HG02981 (cell line): ENCODE data around the gene NFIB.

ENCODE experiments used
- ATAC-seq: cut with Tn5 transposase; IDR thresholded peaks from one replicate; pipeline ENCODE4 v1.9.1; 2021; ENCODE audit warnings: mild to moderate bottlenecking, moderate library complexity; ENCODE audit not compliant: unreplicated experiment

Gene NFIB

DNA sequence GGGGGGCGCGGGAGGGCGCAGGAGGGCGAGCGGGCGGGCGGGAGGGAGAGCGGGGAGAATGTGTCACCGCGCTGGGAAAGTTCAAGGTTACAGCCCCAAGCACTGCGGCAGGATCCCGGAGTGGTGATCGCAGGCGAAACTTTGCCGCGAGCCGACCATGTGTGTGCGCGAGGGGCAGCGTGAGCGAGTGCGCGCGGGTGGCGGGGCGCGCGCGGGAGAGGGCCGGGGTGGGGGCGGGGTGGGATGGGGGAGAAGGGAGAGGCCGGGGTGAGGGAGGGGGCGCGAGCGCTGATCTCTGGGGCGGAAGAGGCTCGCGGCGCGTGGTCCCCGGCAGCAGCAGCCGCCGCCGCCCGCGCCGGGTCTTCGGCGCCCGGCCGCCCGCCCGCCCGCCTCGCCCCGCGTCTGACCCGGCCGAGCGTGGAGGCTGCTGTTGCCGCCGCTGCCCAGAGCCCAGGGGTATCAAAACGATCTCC, at the start of gene NFIB:
Gene NFIB (minus strand): TSS at position 191 of the 473 bp plus-strand sequence. CDS start 630 bp downstream, outside the sequence.
- no peak for ATAC-seq

DNA sequence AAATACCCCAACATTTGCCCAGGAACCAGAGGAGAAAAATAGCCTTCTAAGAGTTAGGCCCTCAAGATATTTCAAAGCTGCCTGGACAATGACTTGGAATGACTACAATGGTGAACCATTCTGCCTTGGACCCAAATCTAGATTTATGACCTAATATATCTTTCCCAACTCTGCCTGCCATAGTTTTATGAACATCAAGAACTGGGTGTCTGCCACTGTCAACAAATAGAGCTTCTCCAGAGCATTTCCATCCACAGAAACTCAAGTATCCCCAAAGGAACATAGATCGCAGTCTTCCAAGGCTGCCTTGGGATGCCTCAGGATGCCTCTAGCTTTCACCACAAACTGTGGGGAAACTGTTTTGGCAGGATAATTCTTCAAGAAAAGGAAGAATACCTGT, 48.2 kb upstream of the NFIB start:
- no peak for ATAC-seq

DNA sequence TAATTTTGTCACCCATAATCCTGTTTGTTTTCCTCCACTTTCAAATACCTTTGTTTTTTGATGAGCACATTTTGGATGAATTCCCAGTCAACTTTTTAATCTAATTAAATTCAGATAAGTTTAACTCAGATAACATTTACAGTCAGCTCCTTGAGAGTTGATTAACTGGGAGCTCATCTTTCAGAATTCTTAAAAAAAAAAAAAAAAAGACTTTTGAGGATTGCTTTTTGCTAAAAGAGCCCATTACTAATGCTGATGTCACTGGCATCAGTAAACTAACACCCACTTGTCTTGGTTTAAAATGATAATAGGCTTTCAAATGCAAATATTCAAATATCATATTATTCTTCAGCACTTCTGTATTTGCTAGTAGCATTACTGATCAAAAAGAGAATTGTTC, 47.1 kb upstream of the NFIB start:
- no peak for ATAC-seq

DNA sequence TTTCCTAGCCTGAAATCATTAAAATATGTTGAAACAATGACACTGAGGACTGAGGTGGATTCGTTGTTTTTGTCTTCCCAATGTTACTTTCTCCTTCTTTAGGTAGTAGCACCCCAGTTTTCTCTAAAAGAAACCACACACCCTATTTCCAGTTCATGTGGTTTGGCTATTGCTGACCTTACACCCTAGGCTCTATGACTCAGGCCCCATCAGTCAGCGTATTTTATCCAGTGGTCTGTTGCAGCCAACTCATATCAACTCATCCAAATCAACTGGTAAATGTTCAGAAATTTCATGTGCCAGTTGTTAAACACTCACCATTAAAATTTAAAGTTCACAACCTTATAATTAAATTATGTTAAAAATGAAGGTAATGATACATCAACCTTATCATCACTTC, 44.6 kb upstream of the NFIB start:
- no peak for ATAC-seq

DNA sequence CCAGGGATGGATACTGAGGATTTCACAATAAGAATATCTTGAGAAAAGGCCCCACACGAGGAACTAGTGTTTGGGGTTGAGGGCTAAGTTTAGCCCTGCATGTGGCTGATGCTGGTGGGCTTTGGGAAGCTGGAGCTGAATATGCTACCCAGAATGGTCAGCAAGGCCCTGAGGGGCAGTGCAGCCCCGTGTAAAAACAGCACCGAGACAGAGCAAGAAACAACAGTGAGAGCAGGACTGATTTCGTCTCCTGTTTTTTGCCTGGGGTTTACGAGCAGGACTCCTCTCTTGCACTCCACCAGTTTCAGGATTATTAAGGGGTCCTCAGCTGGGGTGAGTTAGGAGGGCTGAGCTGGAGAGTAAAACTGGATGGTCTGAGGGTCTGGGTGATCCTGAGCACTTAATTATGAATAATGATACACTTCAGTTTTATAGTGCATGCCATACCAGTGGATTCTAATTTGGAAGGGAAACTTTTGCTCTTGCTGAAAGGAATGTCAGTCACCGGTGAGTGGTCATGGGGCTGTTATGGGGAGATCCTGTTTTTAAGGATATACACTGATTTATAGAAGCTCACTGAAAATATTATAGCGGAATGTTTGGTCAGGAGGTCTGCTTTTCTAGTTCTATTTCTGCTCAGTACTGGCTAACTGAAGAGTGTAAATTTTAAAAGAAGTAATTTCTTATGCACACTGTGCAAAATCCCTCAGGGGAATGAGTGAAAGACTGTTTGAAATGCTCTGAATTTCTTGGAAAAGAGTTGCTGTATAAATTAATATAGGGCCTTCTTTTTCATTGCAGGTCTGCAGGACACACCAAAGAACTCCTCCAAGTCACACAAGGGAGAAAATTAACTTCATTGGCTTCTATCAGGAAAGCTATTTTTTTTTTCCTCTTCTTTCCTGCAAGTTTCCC, 42.7 kb upstream of the NFIB start:
- no peak for ATAC-seq

DNA sequence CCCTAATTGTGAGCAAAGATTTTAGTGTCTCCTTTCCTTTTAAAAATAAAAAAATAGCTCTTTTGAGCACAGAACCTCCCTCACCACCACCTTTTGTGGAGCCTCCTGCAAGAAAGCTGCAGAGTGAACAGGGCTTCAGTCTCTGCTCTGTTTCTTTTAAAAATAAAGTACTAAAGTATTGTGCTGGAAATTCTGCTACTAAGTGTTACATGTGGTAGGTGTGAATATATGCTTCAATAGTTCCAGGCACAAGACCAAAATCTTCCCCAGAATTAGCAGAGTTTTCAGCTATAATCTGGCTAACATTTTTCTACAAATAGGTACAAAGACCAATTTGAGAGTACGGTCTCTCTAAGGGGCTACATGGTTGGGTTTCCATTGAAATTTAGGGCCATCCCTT, 40.3 kb upstream of the NFIB start:
- ATAC-seq = no peak

DNA sequence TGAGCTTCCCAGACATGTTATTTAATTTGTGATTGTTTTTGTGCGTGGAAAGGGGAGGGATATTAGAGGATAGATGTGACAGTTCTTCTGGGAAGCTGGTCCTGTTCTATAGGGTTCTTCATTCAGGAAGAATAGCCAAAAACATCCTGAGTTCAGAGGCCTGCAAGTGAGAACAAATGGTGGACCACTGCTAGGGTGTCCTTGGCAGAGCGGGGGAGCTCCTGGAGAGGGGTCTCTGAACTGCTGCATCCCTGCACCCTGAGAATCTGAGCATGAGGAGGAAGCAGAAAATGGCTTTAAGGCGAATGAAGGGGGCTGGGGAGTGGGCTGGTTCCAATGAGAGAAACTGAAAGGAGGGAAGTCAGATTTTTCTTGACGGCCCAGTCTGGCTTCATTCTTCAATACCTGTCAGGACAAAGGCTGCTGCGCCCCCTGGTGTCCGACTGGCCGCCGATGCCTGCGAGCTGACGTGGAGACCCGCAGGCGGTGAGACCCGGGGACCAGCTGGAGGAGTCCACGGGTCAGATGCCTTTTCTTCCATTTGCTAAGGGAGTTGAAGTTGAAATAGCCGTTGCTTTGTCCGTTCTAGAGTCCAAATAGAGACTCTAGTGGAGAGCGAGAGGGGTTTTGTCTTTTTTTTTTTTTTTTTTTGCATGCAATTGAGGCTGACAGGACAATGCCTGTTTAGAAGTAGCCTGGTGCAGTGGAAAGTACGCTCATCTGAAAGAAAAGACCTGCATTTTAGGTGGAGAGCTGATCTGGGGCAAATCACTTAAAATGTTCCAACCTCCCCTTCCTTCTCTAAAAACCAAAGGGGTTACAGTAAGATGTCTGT, 39.5 kb upstream of the NFIB start:
- peak; percentile 80 for ATAC-seq

DNA sequence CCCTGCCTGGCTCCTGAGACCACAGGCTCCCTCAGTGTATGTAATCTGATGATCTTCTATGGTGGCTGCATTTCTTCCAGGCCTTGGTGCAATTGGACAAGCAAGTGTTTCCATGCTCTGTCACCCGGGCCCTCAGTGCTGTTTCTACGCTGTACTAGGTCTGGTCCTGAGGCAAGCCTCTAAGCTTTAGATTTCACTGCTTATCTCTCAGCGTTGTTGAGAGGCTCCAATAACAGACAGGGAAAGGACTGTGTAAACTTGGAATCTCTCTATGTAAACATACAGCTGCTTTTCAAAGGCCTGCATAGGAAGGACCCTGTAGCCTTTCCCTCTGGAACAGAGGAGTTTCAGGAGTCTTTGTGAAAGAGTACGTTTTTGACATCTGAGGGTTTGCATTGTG, 38.6 kb upstream of the NFIB start:
- ATAC-seq = no peak

DNA sequence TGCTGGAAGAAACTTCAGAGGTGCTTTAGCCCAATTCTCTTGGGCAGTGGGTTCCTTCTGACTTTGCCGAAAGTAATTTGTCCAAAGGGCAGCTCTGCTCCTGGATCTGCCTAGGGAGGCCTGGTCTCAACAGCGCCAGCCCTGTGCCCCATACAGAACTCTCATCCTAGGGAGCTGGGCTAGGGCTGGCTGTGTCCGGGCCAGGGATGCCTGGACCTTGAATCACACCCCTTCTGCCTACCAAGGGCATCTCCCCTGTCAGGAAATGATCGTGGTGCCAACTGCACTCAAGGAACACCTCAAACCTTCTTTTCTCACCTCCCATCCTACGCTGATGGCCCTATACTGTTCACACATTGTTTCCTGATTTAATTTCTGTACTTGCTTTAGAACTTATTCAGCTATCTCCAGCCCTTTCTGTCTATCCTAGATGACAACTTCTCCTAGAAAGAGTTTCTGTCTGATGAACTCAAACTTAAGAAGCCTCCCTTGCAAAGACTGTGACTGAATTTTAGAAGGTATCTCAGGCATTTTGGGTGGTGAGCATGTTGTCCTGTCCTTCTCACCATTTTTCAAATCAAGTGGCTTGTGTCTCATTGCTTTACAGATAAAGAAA, 37.4 kb upstream of the NFIB start:
- no peak for ATAC-seq

DNA sequence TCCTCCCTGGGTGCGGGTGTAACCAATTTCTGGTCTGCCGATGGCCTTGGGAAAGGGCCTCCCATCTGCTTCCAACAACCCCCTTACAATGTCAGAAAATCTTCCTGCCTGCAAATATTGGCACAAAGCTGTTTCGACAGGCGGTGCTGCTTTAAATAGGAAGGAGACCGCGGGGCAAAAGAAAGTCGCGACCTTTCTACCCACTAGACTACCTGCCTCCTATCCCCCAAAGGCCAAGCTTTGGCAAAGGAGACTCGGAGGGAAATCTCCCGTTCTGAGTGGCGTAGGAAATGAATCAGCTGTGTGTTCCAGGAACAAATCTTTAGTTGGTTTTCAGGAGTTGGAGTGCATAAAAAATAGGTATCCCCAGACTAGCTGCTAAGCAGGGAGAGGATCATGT, 36.8 kb upstream of the NFIB start:
- no peak for ATAC-seq

DNA sequence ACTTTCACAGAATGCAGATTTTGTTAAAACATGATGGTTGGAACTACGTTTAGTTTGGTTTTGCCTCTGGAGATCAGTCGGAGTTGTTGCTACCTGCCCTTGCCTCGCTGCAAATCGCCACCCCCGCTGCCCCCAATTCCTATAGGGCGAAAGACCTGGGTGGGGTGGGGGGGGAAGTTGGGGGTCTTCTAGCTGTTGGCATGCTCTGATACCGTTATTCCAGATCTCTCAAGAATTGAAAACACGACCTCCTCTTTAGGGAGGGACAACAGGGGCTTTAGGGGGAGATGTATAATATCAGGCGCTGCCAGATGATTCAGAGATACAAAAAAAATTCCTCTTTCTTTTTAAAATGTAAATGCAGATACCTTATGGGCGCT, 36.4 kb upstream of the NFIB start:
- ATAC-seq = no peak

DNA sequence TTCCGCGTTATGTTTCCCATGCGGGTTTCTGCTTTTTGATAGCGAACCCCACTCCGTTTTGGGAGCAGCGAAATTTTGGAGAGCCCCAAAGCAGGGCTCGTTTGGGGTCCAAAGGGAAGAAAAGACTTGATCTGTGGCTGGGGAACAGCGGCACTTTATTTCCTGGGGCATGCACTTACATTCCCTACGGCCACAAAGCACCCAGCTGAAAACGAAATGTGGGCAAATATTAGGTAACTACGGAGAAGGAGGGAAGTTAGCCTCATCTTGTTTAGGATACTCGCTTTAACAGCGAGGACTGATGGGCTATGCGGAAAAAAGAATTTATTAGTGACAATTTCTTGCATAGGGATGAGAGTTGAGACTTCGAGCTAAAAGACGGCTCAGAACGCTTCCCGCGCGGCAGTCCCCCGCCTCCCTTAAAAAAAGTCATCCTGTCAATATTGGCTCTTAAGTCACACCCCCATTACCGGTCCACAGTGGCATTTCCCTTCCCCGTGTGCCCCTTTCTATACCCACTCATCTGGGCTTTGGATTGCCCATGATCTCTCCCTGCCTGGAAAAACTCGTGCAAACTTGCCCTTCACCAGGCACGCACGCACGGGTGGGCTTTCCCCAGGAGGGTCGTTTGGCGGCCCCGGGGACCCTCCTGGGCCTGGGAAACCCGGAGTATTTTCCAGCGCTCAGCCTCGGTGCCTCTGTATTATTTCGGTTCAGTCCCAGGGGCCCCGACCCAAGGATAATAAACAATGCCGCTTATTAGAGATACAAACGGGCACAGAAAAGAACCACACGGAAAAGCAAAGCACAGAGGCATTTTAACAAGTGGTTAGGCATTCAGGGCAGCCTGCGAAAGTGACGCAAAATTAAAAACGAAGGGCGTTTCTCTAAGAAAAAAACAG, 35.8 kb upstream of the NFIB start:
- ATAC-seq = no peak

DNA sequence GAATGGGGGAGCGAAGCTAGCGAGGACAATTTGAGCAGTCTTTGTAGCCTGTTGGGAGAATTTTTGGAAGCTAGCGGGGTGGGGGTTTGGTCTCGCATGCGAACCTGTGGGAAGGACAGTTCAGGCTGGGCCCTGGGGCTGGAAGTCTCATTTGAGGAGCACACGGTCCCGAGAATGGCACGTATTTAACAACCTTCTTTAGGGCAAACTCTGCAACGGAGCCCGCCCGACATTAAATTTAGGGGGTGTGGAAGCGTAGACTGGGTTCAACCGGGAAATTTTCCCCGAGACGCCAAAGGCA, 35.2 kb upstream of the NFIB start:
- no peak for ATAC-seq

DNA sequence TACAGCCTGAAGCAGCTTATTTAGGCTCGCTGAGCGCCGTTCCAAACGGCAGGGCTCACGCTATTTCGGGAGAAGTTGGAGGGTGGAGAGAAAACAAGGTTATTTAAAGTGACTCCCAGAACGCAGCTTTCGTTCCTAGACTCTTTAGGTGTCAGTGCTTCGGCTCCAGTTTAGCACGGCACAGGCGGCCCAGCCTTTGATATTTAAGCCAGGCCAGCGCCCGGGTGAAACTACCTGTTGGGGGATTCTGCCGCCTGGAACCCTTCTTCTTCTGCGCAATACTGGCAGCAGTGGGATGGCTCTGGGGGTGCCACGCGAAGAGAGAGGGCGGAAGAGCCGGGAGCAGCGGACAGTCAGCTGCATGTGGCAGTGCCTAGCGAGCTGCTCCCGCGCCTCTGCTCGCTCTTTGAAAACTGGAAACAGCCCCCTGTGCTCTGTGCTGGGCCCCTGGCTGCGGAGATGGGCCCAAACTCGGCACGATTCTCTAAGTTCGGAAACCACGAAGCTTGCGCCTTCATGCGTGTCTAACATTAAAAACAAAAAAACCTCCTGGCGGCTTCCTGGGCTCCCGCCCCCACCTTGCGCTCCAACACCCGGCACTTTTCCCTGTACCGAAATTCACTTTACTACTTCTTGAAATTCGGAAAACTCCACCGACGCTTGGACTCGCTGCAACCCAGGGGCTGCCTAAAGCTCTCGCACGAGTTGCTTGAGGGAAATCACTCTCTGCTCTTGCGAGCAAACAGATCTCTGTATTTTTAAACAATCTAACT, 34.6 kb upstream of the NFIB start:
- no peak for ATAC-seq

DNA sequence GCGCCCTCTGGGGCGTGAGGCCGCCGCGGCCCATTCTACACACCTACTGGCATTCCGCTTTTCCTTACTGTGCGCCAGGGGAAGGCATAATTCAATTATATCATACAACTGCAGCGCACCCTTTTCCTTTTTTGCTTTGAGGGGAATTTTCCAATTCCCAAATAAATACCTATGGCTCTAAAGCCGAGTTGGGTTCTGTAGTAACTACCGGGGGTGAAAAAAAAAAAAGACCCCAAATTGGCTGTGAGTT, 34.1 kb upstream of the NFIB start:
- no peak for ATAC-seq

DNA sequence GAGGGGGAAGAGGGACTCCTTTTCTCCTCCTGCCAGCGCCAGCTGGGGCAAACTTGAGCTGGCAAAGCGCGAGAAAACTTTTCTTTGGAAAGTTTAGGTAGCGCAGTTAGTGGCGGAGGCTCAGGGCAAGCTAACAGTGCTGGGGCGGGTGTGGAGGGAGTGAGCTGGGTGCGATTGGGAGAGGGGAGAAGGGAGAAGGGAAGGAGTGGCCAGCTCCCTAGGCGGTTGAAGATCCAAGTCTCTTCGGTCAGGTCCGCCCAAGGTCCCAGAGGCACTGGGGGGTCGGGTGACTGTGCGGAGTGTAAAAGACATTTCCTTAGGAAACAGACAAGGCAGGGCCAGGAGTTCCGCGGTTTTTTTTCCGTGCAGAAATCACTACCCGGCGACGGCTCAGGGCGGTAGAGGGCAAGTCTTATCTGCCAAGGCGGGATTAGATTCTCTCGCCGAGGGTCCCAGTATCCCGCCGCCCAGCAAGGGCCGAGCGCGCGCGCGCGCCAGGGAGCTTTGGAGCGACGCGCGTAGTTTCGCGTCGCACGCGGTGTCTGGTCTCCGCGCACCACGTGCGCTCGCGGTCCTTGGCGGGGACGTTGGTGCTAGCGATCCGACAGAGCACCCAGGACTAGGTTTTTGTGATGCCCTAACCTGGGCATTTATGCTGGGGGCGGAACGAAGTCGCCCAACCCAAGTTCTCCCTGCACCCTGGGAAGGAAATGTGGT, 33.6 kb upstream of the NFIB start:
- ATAC-seq = no peak

DNA sequence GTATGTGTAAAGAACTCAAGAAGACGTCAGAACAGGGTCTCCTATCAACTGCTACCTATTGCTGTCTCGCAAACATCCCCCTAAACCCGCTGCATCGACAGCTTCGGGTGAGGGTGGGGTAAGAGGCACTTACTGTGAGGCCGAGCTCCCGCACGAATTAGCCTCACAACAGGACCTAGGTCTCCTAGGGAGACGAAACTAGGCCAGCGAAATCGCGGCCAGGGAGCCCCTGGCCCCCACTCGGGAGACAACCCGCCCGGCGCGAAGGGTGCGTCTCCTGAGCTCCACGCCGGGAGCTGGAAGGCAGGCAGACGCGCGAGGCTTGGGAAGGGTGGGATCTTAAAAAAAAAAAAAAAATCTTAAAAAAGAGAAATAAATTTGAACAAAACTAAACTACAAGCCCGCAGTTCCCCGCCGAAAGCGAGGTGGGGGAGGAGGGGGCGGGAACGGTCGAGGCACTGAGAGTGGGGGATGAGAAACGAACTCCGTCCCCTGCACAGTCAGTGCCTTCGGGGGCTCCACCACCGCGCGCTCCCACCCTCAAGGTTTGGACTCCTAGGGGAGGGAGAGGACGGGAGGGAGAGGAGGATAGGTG, 33.0 kb upstream of the NFIB start:
- no peak for ATAC-seq

DNA sequence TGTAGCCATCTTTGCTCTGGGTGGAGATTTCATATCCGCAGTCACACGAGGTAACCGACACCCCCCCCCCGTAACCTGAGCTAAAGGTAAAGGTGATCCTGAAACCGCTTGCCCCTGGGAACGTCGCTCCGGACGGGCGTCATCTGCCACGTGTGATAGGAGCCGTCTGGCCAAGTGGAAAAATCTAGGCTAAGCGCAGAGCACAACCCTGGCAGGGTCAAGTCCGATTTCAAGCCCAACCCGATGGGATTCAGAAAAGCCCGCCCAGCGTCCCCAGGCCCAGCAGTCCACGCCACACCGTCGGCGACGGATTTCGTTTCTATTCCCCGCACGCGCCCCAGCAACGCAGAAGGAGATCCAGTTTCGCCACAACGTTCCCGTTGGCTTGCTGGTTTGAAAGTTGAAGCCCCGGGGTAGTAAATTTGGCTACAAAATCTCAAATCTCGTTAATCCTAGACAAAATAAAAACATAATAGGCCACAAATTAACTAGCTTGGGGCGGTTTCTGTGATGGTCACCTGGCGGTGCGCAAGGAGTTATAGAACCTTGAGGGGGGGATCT, 32.4 kb upstream of the NFIB start:
- no peak for ATAC-seq
